Measurements from ENCODE around the gene KRTAP10-2. TPM values are rescaled to one million over a fixed set of nuclear protein-coding genes. Genes with fewer than 3 reads are reported as not detected.

The KRTAP10-2 gene
- polyA plus RNA-seq, 12 donors: not detected

- DNase-seq: no peak
Measured at GRCh38 chr21:44539991-44540666, 11.2 kb downstream of the KRTAP10-2 start, which contains the start of gene KRTAP10-1. Gene KRTAP10-1 (minus strand): TSS chr21:44540195. CDS start chr21:44540150, 45 bp downstream.

- no peak for DNase-seq
Measured at GRCh38 chr21:44539046-44539445, 12.3 kb downstream of the KRTAP10-2 start.

- no peak for DNase-seq
Measured at GRCh38 chr21:44537930-44538911, 13.1 kb downstream of the KRTAP10-2 start.

- no peak for DNase-seq
Measured at GRCh38 chr21:44535963-44536362, 15.3 kb downstream of the KRTAP10-2 start.

GRCh38 chr21:44534688-44535087 lies 16.6 kb downstream of the KRTAP10-2 start:
- no peak for DNase-seq

GRCh38 chr21:44533891-44534627 lies 17.2 kb downstream of the KRTAP10-2 start:
- DNase-seq: no peak

GRCh38 chr21:44533121-44533890 lies 18.0 kb downstream of the KRTAP10-2 start:
- no peak for DNase-seq

- no peak for DNase-seq
Measured at GRCh38 chr21:44532712-44533111, 18.6 kb downstream of the KRTAP10-2 start.

- no peak for DNase-seq
Measured at GRCh38 chr21:44531606-44532564, 19.4 kb downstream of the KRTAP10-2 start.

- no peak for DNase-seq
Measured at GRCh38 chr21:44530903-44531605, 20.3 kb downstream of the KRTAP10-2 start.

- DNase-seq: no peak
Measured at GRCh38 chr21:44530221-44530902, 20.9 kb downstream of the KRTAP10-2 start.

GRCh38 chr21:44529503-44530125 lies 21.7 kb downstream of the KRTAP10-2 start:
- no peak for DNase-seq

GRCh38 chr21:44529011-44529421 lies 22.3 kb downstream of the KRTAP10-2 start:
- no peak for DNase-seq

GRCh38 chr21:44528634-44528995 lies 22.7 kb downstream of the KRTAP10-2 start:
- DNase-seq: no peak

GRCh38 chr21:44527983-44528633 lies 23.2 kb downstream of the KRTAP10-2 start:
- no peak for DNase-seq

- no peak for DNase-seq
Measured at GRCh38 chr21:44527156-44527982, 23.9 kb downstream of the KRTAP10-2 start.
